CD4-positive, alpha-beta T cell treated with Interleukin-10 for 1 hour (primary cell): ENCODE data around the gene PSD.

ENCODE experiments used
- DNase-seq: peaks from one replicate; pipeline ENCODE4 v3.0.0-alpha.2; 2020

The PSD gene

GRCh38 chr10:102419269-102420180 lies 940 bp upstream of the PSD start:
- DNase-seq, result peak; percentile 73

GRCh38 chr10:102416695-102417094 lies 1.9 kb downstream of the PSD start:
- DNase-seq, result no peak

- DNase-seq, result no peak
These were observed 2.3 kb downstream of the PSD start for GRCh38 chr10:102416283-102416682.

GRCh38 chr10:102414749-102415148 lies 3.8 kb downstream of the PSD start:
- no peak for DNase-seq

- DNase-seq, result no peak
These were observed 4.6 kb downstream of the PSD start for GRCh38 chr10:102413806-102414561.

- peak; percentile 64 for DNase-seq
These were observed 5.4 kb downstream of the PSD start for GRCh38 chr10:102413053-102413705.

GRCh38 chr10:102412293-102412692 lies 6.3 kb downstream of the PSD start:
- no peak for DNase-seq

- no peak for DNase-seq
These were observed 7.0 kb downstream of the PSD start for GRCh38 chr10:102411341-102412255.

- DNase-seq, result peak; percentile 52
These were observed 8.0 kb downstream of the PSD start for GRCh38 chr10:102410429-102411073.

GRCh38 chr10:102409604-102410428 lies 8.8 kb downstream of the PSD start:
- DNase-seq, result no peak

GRCh38 chr10:102408728-102409603 lies 9.6 kb downstream of the PSD start:
- peak; percentile 79 for DNase-seq

GRCh38 chr10:102408131-102408727 lies 10.4 kb downstream of the PSD start:
- DNase-seq, result peak; percentile 35

GRCh38 chr10:102407425-102408130 lies 11.0 kb downstream of the PSD start:
- no peak for DNase-seq

GRCh38 chr10:102406815-102407214 lies 11.8 kb downstream of the PSD start:
- no peak for DNase-seq

- DNase-seq, result peak; percentile 51
These were observed 13.0 kb downstream of the PSD start for GRCh38 chr10:102405632-102406031.

GRCh38 chr10:102405108-102405571 lies 13.4 kb downstream of the PSD start:
- peak; percentile 45 for DNase-seq

- DNase-seq, result peak; percentile 20
These were observed 14.1 kb downstream of the PSD start for GRCh38 chr10:102404361-102405107.

GRCh38 chr10:102403115-102403514 lies 15.5 kb downstream of the PSD start:
- DNase-seq, result peak; percentile 18
